AG20443 (cell line): ENCODE measurements around the gene PANX1.
"Not testable (repeated sequence)": the region's sequence is repeated elsewhere in the genome, so short reads cannot be mapped to it uniquely, and the experiment has no call there.

Source experiments
- DNase-seq: peaks from one replicate; pipeline ENCODE4 v3.0.0; 2012; ENCODE audit warnings: low spot score, mixed read lengths

PANX1 gene

GRCh38 chr11:94128746-94129511 is at the start of gene PANX1:
PANX1 (plus strand) TSS chr11:94128841; CDS start chr11:94129313, 472 bp downstream.
- peak; percentile 89 for DNase-seq

- DNase-seq: no peak
Observed at GRCh38 chr11:94084164-94084563, 44.5 kb upstream of the PANX1 start.

- DNase-seq: no peak
Observed at GRCh38 chr11:94088906-94089305, 39.7 kb upstream of the PANX1 start.

- no peak for DNase-seq
Observed at GRCh38 chr11:94089341-94089740, 39.3 kb upstream of the PANX1 start.

- no peak for DNase-seq
Observed at GRCh38 chr11:94090401-94090800, 38.2 kb upstream of the PANX1 start.

- DNase-seq: no peak
Observed at GRCh38 chr11:94091091-94091490, 37.5 kb upstream of the PANX1 start.

GRCh38 chr11:94100253-94100652 is 28.4 kb upstream of the PANX1 start:
- no peak for DNase-seq

GRCh38 chr11:94103471-94103870 is 25.2 kb upstream of the PANX1 start:
- DNase-seq: no peak

GRCh38 chr11:94104734-94105133 is 23.9 kb upstream of the PANX1 start:
- no peak for DNase-seq

- no peak for DNase-seq
Observed at GRCh38 chr11:94106716-94107115, 21.9 kb upstream of the PANX1 start.

- DNase-seq: no peak
Observed at GRCh38 chr11:94107363-94107762, 21.3 kb upstream of the PANX1 start.

- DNase-seq: no peak
Observed at GRCh38 chr11:94111241-94111640, 17.4 kb upstream of the PANX1 start.

GRCh38 chr11:94111660-94112059 is 17.0 kb upstream of the PANX1 start:
- DNase-seq: no peak

- no peak for DNase-seq
Observed at GRCh38 chr11:94112206-94112953, 16.3 kb upstream of the PANX1 start.

- no peak for DNase-seq
Observed at GRCh38 chr11:94117197-94117574, 11.5 kb upstream of the PANX1 start.

- no peak for DNase-seq
Observed at GRCh38 chr11:94117871-94118270, 10.8 kb upstream of the PANX1 start.

- not testable (repeated sequence) for DNase-seq
Observed at GRCh38 chr11:94119676-94120075, 9.0 kb upstream of the PANX1 start.

- not testable (repeated sequence) for DNase-seq
Observed at GRCh38 chr11:94120516-94120915, 8.1 kb upstream of the PANX1 start.

- DNase-seq: no peak
Observed at GRCh38 chr11:94120946-94121345, 7.7 kb upstream of the PANX1 start.

- no peak for DNase-seq
Observed at GRCh38 chr11:94125407-94126115, 3.1 kb upstream of the PANX1 start.

GRCh38 chr11:94127638-94128037 is 1.0 kb upstream of the PANX1 start:
- DNase-seq: no peak

GRCh38 chr11:94128291-94128745 is 323 bp upstream of the PANX1 start:
- DNase-seq: peak; percentile 47
